K562 (cell line): ENCODE measurements around the gene RERE. TPM values are rescaled to one million over a fixed set of nuclear protein-coding genes. Genes with fewer than 3 reads are reported as not detected.

ENCODE experiments used
- CAMTA2 ChIP-seq: fragments of 250-450 bp; sonication (Bioruptor Pico); conservative IDR thresholded peaks from 2 replicates; pipeline ENCODE4 v1.5.1; 2022
- CHD1 ChIP-seq: fragments of 200-600 bp; sonication (generic); IDR thresholded peaks from one replicate; pipeline ENCODE4 v1.6.1; 2012; ENCODE audit warnings: mild to moderate bottlenecking, moderate library complexity, low read length, inconsistent platforms
- CSDE1 ChIP-seq, 2 experiments: fragments of 450-650 bp; IDR thresholded peaks; 2 replicates each; pipeline ENCODE4 v1.6.1; 2016; ENCODE audit warnings: mild to moderate bottlenecking in 1 of 2
- EWSR1 ChIP-seq: fragments of 450-650 bp; IDR thresholded peaks from 2 replicates; pipeline ENCODE4 v1.6.1; 2018; ENCODE audit warnings: borderline replicate concordance, mild to moderate bottlenecking, low read depth, moderate library complexity; ENCODE audit not compliant: partially characterized antibody
- FIP1L1 ChIP-seq: fragments of 200-400 bp; formaldehyde crosslinking; IDR thresholded peaks from 2 replicates; pipeline ENCODE4 v1.6.1; 2018; ENCODE audit warnings: mild to moderate bottlenecking, low read depth, low read length; ENCODE audit not compliant: poor library complexity, severe bottlenecking
- GABPB1 ChIP-seq: sonication (generic); formaldehyde crosslinking; IDR thresholded peaks from 2 replicates; pipeline ENCODE4 v1.8.0; 2022; ENCODE audit warnings: mild to moderate bottlenecking, missing genetic modification reagents
- HMG20A ChIP-seq: fragments of 450-650 bp; formaldehyde crosslinking; conservative IDR thresholded peaks from 2 replicates; pipeline ENCODE4 v1.4.0; 2020; ENCODE audit warnings: mild to moderate bottlenecking, mixed read lengths
- SRSF1 ChIP-seq: fragments of 200-400 bp; formaldehyde crosslinking; IDR thresholded peaks from 2 replicates; pipeline ENCODE4 v1.6.1; 2017; ENCODE audit warnings: mild to moderate bottlenecking, low read depth, low read length, moderate library complexity
- TEAD1 ChIP-seq, 2 experiments: fragments of 450-650 bp in 1 of 2; sonication (generic) in 1 of 2; formaldehyde crosslinking; IDR thresholded peaks; 2 replicates each; pipeline versions ENCODE4 v1.4.0 to v1.8.0; 2020 to 2022; ENCODE audit warnings: mild to moderate bottlenecking in 2 of 2, missing genetic modification reagents in 1 of 2
- ZC3H11A ChIP-seq: IDR thresholded peaks from 2 replicates; pipeline ENCODE4 v1.6.1; 2012; ENCODE audit warnings: low read depth, low read length, improper control_type of control experiment
- polyA plus RNA-seq, 8 experiments: library from polyadenylated mRNA; depleted of rRNA in 4 of 8; stranded (reverse) in 5 of 8; unstranded in 3 of 8; fragments of >200 nt; fragmentation: Nextera tagmentation in 2 of 8; fragmentation: Illumina TruSeq in 1 of 8; extraction: Ambion mirVana in 2 of 8; extraction: Trizol in 1 of 8; gene quantifications; 2 replicates each; pipeline versions ENCODE4 v1.2.1 to v1.2.3, GENCODE V29; 2011 to 2014; ENCODE audit warnings: inconsistent platforms in 1 of 8, missing spikeins in 1 of 8
- total RNA-seq, 7 experiments: library from RNA; depleted of rRNA in 6 of 7; stranded (reverse); fragments of >200 nt in 6 of 7; fragmentation: Illumina TruSeq in 2 of 7; extraction: Trizol in 2 of 7; gene quantifications; 2 replicates each; pipeline versions ENCODE4 v1.2.1 to v1.2.3, GENCODE V29; 2011 to 2021; ENCODE audit warnings: low replicate concordance in 1 of 7
- TF ChIP-seq, protein P1 (sequence below), 2 experiments: fragments of 450-650 bp in 1 of 2; sonication (generic) in 1 of 2; formaldehyde crosslinking in 1 of 2; IDR thresholded peaks; 2 replicates each; pipeline versions ENCODE4 v1.7.1 to v1.9.0; 2016 to 2022; ENCODE audit warnings: inconsistent platforms in 1 of 2, mild to moderate bottlenecking in 1 of 2, missing genetic modification reagents in 1 of 2
- TF ChIP-seq, protein P2 (sequence below): fragments of 450-650 bp; IDR thresholded peaks from 2 replicates; pipeline ENCODE4 v1.6.1; 2014; ENCODE audit warnings: low read depth, mild to moderate bottlenecking, moderate library complexity, borderline replicate concordance
- TF ChIP-seq, protein P3 (sequence below): fragments of 200-400 bp; formaldehyde crosslinking; IDR thresholded peaks from 2 replicates; pipeline ENCODE4 v1.6.1; 2017; ENCODE audit warnings: mild to moderate bottlenecking, low read depth, low read length, moderate library complexity
- TF ChIP-seq, protein P4 (sequence below): fragments of 250-450 bp; sonication (Bioruptor Pico); IDR thresholded peaks from 2 replicates; pipeline ENCODE4 v1.5.1; 2021; ENCODE audit warnings: mild to moderate bottlenecking

RERE gene
- total and polyA plus RNA-seq, 9 of the 15 experiments (the other 6 are each of a cell fraction or from before 2014, with no cell fraction given) = 3.0 to 51.5 (median 13.4) TPM

DNA sequence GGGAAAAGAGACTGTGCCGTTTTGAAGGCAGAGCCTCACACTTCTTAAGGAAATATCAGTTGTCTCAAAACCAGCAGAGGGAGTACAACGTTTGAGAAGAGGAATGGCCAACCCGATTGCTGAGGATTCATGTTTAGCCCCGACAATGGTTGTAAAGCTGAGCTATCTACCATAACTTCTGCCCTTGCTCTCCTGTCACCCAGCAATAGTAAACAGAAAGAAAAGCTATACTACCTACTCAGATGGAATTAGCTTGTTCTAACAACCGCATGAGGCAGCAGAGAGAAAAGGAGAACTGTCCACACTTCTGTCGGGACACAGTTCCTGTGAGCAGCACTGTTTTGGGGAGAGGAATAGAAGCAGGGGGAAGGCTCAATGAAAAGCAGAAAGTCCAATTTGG is 408.3 kb downstream of the RERE start (continued):
- TF ChIP-seq, protein P1, sequence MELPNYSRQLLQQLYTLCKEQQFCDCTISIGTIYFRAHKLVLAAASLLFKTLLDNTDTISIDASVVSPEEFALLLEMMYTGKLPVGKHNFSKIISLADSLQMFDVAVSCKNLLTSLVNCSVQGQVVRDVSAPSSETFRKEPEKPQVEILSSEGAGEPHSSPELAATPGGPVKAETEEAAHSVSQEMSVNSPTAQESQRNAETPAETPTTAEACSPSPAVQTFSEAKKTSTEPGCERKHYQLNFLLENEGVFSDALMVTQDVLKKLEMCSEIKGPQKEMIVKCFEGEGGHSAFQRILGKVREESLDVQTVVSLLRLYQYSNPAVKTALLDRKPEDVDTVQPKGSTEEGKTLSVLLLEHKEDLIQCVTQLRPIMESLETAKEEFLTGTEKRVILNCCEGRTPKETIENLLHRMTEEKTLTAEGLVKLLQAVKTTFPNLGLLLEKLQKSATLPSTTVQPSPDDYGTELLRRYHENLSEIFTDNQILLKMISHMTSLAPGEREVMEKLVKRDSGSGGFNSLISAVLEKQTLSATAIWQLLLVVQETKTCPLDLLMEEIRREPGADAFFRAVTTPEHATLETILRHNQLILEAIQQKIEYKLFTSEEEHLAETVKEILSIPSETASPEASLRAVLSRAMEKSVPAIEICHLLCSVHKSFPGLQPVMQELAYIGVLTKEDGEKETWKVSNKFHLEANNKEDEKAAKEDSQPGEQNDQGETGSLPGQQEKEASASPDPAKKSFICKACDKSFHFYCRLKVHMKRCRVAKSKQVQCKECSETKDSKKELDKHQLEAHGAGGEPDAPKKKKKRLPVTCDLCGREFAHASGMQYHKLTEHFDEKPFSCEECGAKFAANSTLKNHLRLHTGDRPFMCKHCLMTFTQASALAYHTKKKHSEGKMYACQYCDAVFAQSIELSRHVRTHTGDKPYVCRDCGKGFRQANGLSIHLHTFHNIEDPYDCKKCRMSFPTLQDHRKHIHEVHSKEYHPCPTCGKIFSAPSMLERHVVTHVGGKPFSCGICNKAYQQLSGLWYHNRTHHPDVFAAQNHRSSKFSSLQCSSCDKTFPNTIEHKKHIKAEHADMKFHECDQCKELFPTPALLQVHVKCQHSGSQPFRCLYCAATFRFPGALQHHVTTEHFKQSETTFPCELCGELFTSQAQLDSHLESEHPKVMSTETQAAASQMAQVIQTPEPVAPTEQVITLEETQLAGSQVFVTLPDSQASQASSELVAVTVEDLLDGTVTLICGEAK (IDR thresholded peaks at IDR 0.05) = no peak
- TF ChIP-seq, protein P1 (CRISPR knock-in tag; IDR thresholded peaks at IDR 0.05) = no peak
- TF ChIP-seq CHD1 (no peak), CAMTA2 (CRISPR knock-in tag) (no peak), GABPB1 (CRISPR knock-in tag) (no peak), CSDE1 (IDR thresholded peaks at IDR 0.05) (no peak), FIP1L1 (no peak), EWSR1 (no peak), ZC3H11A (no peak), HMG20A (CRISPR knock-in tag) (no peak), SRSF1 (no peak), TEAD1 (CRISPR knock-in tag; IDR thresholded peaks at IDR 0.05) (no peak)
- TF ChIP-seq, protein P2, sequence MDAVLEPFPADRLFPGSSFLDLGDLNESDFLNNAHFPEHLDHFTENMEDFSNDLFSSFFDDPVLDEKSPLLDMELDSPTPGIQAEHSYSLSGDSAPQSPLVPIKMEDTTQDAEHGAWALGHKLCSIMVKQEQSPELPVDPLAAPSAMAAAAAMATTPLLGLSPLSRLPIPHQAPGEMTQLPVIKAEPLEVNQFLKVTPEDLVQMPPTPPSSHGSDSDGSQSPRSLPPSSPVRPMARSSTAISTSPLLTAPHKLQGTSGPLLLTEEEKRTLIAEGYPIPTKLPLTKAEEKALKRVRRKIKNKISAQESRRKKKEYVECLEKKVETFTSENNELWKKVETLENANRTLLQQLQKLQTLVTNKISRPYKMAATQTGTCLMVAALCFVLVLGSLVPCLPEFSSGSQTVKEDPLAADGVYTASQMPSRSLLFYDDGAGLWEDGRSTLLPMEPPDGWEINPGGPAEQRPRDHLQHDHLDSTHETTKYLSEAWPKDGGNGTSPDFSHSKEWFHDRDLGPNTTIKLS = no peak
- TF ChIP-seq, protein P3, sequence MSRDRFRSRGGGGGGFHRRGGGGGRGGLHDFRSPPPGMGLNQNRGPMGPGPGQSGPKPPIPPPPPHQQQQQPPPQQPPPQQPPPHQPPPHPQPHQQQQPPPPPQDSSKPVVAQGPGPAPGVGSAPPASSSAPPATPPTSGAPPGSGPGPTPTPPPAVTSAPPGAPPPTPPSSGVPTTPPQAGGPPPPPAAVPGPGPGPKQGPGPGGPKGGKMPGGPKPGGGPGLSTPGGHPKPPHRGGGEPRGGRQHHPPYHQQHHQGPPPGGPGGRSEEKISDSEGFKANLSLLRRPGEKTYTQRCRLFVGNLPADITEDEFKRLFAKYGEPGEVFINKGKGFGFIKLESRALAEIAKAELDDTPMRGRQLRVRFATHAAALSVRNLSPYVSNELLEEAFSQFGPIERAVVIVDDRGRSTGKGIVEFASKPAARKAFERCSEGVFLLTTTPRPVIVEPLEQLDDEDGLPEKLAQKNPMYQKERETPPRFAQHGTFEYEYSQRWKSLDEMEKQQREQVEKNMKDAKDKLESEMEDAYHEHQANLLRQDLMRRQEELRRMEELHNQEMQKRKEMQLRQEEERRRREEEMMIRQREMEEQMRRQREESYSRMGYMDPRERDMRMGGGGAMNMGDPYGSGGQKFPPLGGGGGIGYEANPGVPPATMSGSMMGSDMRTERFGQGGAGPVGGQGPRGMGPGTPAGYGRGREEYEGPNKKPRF = no peak
- TF ChIP-seq, protein P4, sequence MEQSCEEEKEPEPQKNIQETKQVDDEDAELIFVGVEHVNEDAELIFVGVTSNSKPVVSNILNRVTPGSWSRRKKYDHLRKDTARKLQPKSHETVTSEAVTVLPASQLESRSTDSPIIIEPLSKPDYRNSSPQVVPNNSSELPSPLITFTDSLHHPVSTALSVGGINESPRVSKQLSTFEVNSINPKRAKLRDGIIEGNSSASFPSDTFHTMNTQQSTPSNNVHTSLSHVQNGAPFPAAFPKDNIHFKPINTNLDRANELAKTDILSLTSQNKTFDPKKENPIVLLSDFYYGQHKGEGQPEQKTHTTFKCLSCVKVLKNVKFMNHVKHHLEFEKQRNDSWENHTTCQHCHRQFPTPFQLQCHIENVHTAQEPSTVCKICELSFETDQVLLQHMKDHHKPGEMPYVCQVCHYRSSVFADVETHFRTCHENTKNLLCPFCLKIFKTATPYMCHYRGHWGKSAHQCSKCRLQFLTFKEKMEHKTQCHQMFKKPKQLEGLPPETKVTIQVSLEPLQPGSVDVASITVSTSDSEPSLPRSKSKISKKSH (CRISPR knock-in tag) = no peak
